HG03108 (cell line): ENCODE measurements around the gene SLC22A6.
A peak's percentile ranks its signal among the peaks of the same experiment; 100 is the strongest.

Source experiments
- ATAC-seq: cut with Tn5 transposase; IDR thresholded peaks from one replicate; pipeline ENCODE4 v1.9.1; 2021; ENCODE audit warnings: moderate library complexity; ENCODE audit not compliant: unreplicated experiment

SLC22A6 gene

GRCh38 chr11:62984451-62984991, at the start of gene SLC22A6:
Gene SLC22A6, minus strand, starts transcription at chr11:62984967. Its CDS starts 277 bp downstream, at chr11:62984690.
- ATAC-seq, result no peak

- no peak for ATAC-seq
These were observed 47.7 kb upstream of the SLC22A6 start for GRCh38 chr11:63032457-63032856.

GRCh38 chr11:63023841-63024648, 39.3 kb upstream of the SLC22A6 start:
- ATAC-seq, result peak; percentile 56

- no peak for ATAC-seq
These were observed 38.6 kb upstream of the SLC22A6 start for GRCh38 chr11:63023222-63023814.

- ATAC-seq, result no peak
These were observed 37.7 kb upstream of the SLC22A6 start for GRCh38 chr11:63022441-63022840.

- ATAC-seq, result no peak
These were observed 36.0 kb upstream of the SLC22A6 start for GRCh38 chr11:63020671-63021291.

- ATAC-seq, result no peak
These were observed 34.7 kb upstream of the SLC22A6 start for GRCh38 chr11:63019506-63019905.

- ATAC-seq, result no peak
These were observed 32.7 kb upstream of the SLC22A6 start for GRCh38 chr11:63017306-63017974.

GRCh38 chr11:63015521-63016215, 30.9 kb upstream of the SLC22A6 start, which contains the start of gene SLC22A8:
Gene SLC22A8, minus strand, starts transcription at chr11:63015841. Its CDS starts 883 bp downstream, at chr11:63014958.
- ATAC-seq, result no peak

- ATAC-seq, result no peak
These were observed 29.8 kb upstream of the SLC22A6 start for GRCh38 chr11:63014408-63015055.

- no peak for ATAC-seq
These were observed 28.1 kb upstream of the SLC22A6 start for GRCh38 chr11:63012839-63013238.

- ATAC-seq, result no peak
These were observed 27.7 kb upstream of the SLC22A6 start for GRCh38 chr11:63012430-63012829.

GRCh38 chr11:63010934-63011439, 26.2 kb upstream of the SLC22A6 start:
- no peak for ATAC-seq

- ATAC-seq, result no peak
These were observed 23.2 kb upstream of the SLC22A6 start for GRCh38 chr11:63007920-63008319.

GRCh38 chr11:63001456-63001855, 16.7 kb upstream of the SLC22A6 start:
- no peak for ATAC-seq

- ATAC-seq, result no peak
These were observed 14.9 kb upstream of the SLC22A6 start for GRCh38 chr11:62999649-63000048.

- no peak for ATAC-seq
These were observed 14.4 kb upstream of the SLC22A6 start for GRCh38 chr11:62999156-62999555.

GRCh38 chr11:62996271-62996670, 11.5 kb upstream of the SLC22A6 start:
- no peak for ATAC-seq

- no peak for ATAC-seq
These were observed 10.0 kb upstream of the SLC22A6 start for GRCh38 chr11:62994775-62995174.

GRCh38 chr11:62988276-62988675, 3.5 kb upstream of the SLC22A6 start:
- no peak for ATAC-seq
